GM06990 (cell line): ENCODE measurements around the gene SERINC5.

Source experiments
- DNase-seq: peaks from one replicate; pipeline ENCODE4 v3.0.0-alpha.2; 2011; ENCODE audit not compliant: insufficient read length; ENCODE audit errors: extremely low read depth
- H3K27me3 ChIP-seq: replicated peaks from 2 replicates; pipeline ENCODE4 v1.6.0; 2011; ENCODE audit warnings: low read length; ENCODE audit not compliant: control insufficient read depth, insufficient read depth
- H3K36me3 ChIP-seq: 2 replicates; pipeline ENCODE4 v1.5.1; 2011; ENCODE audit warnings: low read length; ENCODE audit not compliant: control insufficient read depth, insufficient read depth
- H3K4me3 ChIP-seq: replicated peaks from 2 replicates; pipeline ENCODE4 v1.5.1; 2011; ENCODE audit warnings: low read depth, mild to moderate bottlenecking, control low read depth, low read length
- CTCF ChIP-seq: IDR thresholded peaks from 2 replicates; pipeline ENCODE4 v1.5.1; 2011; ENCODE audit warnings: low read length, control low read depth, mild to moderate bottlenecking, inconsistent platforms; ENCODE audit not compliant: insufficient read depth, poor library complexity, severe bottlenecking

The SERINC5 gene

GRCh38 chr5:80225934-80226326, 29.9 kb downstream of the SERINC5 start:
- no peaks in the 10 kb centered on the region for H3K36me3 ChIP-seq
- no peak for TF ChIP-seq CTCF
- H3K27me3 ChIP-seq, result no peaks in the 10 kb centered on the region
- DNase-seq, result no peak
- no peak overlapping the region for H3K4me3 ChIP-seq

GRCh38 chr5:80225189-80225933, 30.5 kb downstream of the SERINC5 start:
- Histone ChIP-seq H3K4me3 (no peak overlapping the region), H3K27me3 (no peaks in the 10 kb centered on the region), H3K36me3 (no peaks in the 10 kb centered on the region)
- DNase-seq, result no peak
- TF ChIP-seq CTCF, result no peak

GRCh38 chr5:80223561-80223960, 32.3 kb downstream of the SERINC5 start:
- TF ChIP-seq CTCF, result no peak
- H3K36me3 ChIP-seq, result no peaks in the 10 kb centered on the region
- no peak overlapping the region for H3K4me3 ChIP-seq
- no peaks in the 10 kb centered on the region for H3K27me3 ChIP-seq
- no peak for DNase-seq

- no peak for DNase-seq
- Histone ChIP-seq H3K4me3 (no peak overlapping the region), H3K36me3 (no peaks in the 10 kb centered on the region), H3K27me3 (no peaks in the 10 kb centered on the region)
- no peak for TF ChIP-seq CTCF
These were observed 35.5 kb downstream of the SERINC5 start for GRCh38 chr5:80220245-80220897.

- no peak for DNase-seq
- Histone ChIP-seq H3K27me3 (no peaks in the 10 kb centered on the region), H3K36me3 (no peaks in the 10 kb centered on the region), H3K4me3 (no peak overlapping the region)
- TF ChIP-seq CTCF, result no peak
These were observed 36.5 kb downstream of the SERINC5 start for GRCh38 chr5:80219391-80219790.
